ENCODE results near the gene P2RY12.

DNA sequence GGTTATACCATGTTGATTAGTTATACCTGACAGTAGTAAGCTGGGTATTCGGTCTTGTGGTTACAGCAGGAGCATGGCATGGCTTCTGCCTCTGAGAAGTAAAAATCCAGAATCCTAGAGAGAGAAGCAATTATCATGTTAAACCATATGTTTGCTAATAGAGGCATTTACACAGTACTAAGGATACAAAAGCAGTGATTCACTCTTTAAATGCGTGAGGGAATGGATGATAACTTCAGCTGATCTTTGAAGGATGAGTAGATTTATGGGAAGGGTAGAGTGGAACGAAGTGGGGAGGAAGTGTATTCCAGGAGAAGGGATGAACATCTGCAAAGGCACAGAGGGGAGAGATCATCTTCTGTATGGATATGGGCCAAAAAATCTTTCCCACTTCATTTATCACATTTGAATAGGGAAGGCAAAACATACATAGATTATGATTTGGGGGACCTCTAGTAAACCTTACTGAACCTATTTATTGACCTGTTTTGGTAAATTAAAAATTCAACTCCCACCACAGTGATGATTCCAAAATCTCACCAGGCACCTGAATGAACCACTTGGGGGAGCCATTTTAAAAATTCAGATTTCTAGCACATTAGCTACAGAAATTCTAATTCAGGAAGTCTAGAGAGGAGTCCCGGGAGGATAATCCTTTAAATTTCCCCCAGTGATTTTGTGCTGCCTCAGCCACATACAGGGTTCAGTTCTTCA, 41.2 kb upstream of the P2RY12 start:
- TF ChIP-seq, protein P1, sequence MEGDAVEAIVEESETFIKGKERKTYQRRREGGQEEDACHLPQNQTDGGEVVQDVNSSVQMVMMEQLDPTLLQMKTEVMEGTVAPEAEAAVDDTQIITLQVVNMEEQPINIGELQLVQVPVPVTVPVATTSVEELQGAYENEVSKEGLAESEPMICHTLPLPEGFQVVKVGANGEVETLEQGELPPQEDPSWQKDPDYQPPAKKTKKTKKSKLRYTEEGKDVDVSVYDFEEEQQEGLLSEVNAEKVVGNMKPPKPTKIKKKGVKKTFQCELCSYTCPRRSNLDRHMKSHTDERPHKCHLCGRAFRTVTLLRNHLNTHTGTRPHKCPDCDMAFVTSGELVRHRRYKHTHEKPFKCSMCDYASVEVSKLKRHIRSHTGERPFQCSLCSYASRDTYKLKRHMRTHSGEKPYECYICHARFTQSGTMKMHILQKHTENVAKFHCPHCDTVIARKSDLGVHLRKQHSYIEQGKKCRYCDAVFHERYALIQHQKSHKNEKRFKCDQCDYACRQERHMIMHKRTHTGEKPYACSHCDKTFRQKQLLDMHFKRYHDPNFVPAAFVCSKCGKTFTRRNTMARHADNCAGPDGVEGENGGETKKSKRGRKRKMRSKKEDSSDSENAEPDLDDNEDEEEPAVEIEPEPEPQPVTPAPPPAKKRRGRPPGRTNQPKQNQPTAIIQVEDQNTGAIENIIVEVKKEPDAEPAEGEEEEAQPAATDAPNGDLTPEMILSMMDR (IDR thresholded peaks at IDR 0.05 in 4 of 5, conservative IDR thresholded peaks at IDR 0.05 in 1 of 5): no peak
- no peak for TF ChIP-seq POLR2A (IDR thresholded peaks at IDR 0.05)
